ENCODE measurements around the gene TRAPPC13.
"Not testable (repeated sequence)": the region's sequence is repeated elsewhere in the genome, so short reads cannot be mapped to it uniquely, and the experiment has no call there.

TRAPPC13 gene

DNA sequence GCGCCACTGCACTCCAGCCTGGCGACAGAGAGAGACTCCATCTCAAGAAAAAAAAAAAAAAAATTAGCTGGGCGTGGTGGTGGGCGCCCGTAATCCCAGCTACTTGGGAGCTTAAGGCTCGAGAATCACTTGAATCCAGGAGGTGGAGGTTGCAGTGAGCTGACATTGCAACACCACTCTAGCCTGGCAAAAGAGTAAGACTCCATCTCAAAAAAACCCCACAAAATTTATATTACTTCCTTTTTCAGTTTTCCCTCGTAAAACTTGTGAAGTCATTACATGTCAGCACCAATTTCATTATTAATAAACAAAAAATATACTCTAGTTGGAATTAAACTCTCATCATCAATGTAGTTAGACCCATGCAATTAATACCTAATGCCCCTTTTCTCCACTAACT is 43.9 kb downstream of the TRAPPC13 start:
- Histone ChIP-seq H3K27ac (replicated peaks) (no peak overlapping the region), H3K4me3 (replicated peaks; ENCODE audit: insufficient read depth, low read length) (no peak overlapping the region), H3K27me3 (ENCODE audit: insufficient read depth, poor library complexity, severe bottlenecking) (no peaks in the 10 kb centered on the region)
- no peak for TF ChIP-seq SPI1 (IDR thresholded peaks at IDR 0.05; ENCODE audit: borderline replicate concordance, low read depth)
- no peak for TF ChIP-seq GABPA (IDR thresholded peaks at IDR 0.05; ENCODE audit: low read depth)
- no peak for TF ChIP-seq POLR2AphosphoS5 (IDR thresholded peaks at IDR 0.05; ENCODE audit: low read depth)
- TF ChIP-seq, protein P1, sequence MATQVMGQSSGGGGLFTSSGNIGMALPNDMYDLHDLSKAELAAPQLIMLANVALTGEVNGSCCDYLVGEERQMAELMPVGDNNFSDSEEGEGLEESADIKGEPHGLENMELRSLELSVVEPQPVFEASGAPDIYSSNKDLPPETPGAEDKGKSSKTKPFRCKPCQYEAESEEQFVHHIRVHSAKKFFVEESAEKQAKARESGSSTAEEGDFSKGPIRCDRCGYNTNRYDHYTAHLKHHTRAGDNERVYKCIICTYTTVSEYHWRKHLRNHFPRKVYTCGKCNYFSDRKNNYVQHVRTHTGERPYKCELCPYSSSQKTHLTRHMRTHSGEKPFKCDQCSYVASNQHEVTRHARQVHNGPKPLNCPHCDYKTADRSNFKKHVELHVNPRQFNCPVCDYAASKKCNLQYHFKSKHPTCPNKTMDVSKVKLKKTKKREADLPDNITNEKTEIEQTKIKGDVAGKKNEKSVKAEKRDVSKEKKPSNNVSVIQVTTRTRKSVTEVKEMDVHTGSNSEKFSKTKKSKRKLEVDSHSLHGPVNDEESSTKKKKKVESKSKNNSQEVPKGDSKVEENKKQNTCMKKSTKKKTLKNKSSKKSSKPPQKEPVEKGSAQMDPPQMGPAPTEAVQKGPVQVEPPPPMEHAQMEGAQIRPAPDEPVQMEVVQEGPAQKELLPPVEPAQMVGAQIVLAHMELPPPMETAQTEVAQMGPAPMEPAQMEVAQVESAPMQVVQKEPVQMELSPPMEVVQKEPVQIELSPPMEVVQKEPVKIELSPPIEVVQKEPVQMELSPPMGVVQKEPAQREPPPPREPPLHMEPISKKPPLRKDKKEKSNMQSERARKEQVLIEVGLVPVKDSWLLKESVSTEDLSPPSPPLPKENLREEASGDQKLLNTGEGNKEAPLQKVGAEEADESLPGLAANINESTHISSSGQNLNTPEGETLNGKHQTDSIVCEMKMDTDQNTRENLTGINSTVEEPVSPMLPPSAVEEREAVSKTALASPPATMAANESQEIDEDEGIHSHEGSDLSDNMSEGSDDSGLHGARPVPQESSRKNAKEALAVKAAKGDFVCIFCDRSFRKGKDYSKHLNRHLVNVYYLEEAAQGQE (IDR thresholded peaks at IDR 0.05; ENCODE audit: insufficient replicate concordance, low read depth), result no peak
- TF ChIP-seq, protein P2, sequence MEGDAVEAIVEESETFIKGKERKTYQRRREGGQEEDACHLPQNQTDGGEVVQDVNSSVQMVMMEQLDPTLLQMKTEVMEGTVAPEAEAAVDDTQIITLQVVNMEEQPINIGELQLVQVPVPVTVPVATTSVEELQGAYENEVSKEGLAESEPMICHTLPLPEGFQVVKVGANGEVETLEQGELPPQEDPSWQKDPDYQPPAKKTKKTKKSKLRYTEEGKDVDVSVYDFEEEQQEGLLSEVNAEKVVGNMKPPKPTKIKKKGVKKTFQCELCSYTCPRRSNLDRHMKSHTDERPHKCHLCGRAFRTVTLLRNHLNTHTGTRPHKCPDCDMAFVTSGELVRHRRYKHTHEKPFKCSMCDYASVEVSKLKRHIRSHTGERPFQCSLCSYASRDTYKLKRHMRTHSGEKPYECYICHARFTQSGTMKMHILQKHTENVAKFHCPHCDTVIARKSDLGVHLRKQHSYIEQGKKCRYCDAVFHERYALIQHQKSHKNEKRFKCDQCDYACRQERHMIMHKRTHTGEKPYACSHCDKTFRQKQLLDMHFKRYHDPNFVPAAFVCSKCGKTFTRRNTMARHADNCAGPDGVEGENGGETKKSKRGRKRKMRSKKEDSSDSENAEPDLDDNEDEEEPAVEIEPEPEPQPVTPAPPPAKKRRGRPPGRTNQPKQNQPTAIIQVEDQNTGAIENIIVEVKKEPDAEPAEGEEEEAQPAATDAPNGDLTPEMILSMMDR (IDR thresholded peaks at IDR 0.05; ENCODE audit: insufficient read depth, low read length), result no peak
- DNase-seq (ENCODE audit: low read depth in 1 of 2, low spot score in 1 of 2), result peak in 1 of 2 experiments; percentile 30

DNA sequence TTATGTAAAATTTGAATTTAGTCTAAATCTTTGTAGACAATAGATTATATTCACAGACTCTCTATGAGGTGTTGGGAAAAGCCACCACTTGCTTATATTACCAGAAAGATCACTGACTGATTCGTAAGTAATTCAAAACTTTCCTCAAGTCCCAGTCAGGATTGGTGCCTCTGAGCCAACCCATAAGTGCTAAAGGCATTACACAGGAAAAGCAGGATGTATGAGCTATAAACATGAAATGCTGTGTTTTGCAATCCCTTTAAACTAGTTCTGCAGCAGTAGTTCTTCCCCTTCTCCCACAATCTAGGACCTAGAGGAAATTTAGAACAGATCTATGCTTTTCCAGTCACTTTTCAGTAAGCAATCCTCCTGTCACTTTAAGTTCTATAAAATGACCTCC is 48.0 kb downstream of the TRAPPC13 start:
- H3K27ac ChIP-seq (replicated peaks), result no peak overlapping the region

DNA sequence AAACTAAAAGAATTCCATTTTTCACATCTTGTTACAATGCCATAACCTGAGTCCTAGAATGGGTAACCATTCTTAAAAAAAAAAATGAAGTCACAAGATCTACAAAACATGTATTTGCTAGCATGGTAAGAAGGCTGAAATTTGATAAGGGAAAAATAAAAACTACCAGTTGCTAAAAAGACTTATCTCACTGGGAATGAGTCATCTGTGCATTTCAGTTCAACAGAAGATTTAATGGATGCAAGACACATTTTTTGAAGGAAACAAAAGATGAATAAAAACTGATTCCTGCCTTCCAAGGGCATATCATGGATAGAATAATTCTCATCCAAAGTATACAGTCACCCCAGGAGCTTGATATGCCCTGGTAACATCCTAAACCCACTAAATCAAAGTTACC is 49.9 kb downstream of the TRAPPC13 start:
- no peak overlapping the region for H3K4me3 ChIP-seq (replicated peaks; ENCODE audit: insufficient read depth, low read length)
- no peak overlapping the region for H3K27ac ChIP-seq (replicated peaks)
- H3K27me3 ChIP-seq (ENCODE audit: insufficient read depth, poor library complexity, severe bottlenecking), result no peaks in the 10 kb centered on the region
- no peak for DNase-seq (ENCODE audit: low read depth in 1 of 2, low spot score in 1 of 2)
- TF ChIP-seq POLR2AphosphoS5 (IDR thresholded peaks at IDR 0.05; ENCODE audit: low read depth), result no peak
- TF ChIP-seq GABPA (IDR thresholded peaks at IDR 0.05; ENCODE audit: low read depth), result no peak
- no peak for TF ChIP-seq SPI1 (IDR thresholded peaks at IDR 0.05; ENCODE audit: borderline replicate concordance, low read depth)
- TF ChIP-seq, protein P1 (IDR thresholded peaks at IDR 0.05; ENCODE audit: insufficient replicate concordance, low read depth), result no peak

More for the DNA sequence above, 48.0 kb downstream of the TRAPPC13 start:
- Histone ChIP-seq H3K4me3 (replicated peaks; ENCODE audit: insufficient read depth, low read length) (no peak overlapping the region), H3K27me3 (ENCODE audit: insufficient read depth, poor library complexity, severe bottlenecking) (no peaks in the 10 kb centered on the region)
- TF ChIP-seq GABPA (IDR thresholded peaks at IDR 0.05; ENCODE audit: low read depth), result no peak
- TF ChIP-seq, protein P2 (IDR thresholded peaks at IDR 0.05; ENCODE audit: insufficient read depth, low read length), result no peak
- no peak for DNase-seq (ENCODE audit: low read depth in 1 of 2, low spot score in 1 of 2)

GRCh38 chr5:65676056-65676455 is 51.2 kb downstream of the TRAPPC13 start:
- H3K27me3 ChIP-seq (ENCODE audit: insufficient read depth, poor library complexity, severe bottlenecking); H3K27ac ChIP-seq (replicated peaks); H3K4me3 ChIP-seq (replicated peaks; ENCODE audit: insufficient read depth, low read length): not testable (repeated sequence)
- peak in 1 of 2 experiments; percentile 57 for DNase-seq (ENCODE audit: low read depth in 1 of 2, low spot score in 1 of 2)

DNA sequence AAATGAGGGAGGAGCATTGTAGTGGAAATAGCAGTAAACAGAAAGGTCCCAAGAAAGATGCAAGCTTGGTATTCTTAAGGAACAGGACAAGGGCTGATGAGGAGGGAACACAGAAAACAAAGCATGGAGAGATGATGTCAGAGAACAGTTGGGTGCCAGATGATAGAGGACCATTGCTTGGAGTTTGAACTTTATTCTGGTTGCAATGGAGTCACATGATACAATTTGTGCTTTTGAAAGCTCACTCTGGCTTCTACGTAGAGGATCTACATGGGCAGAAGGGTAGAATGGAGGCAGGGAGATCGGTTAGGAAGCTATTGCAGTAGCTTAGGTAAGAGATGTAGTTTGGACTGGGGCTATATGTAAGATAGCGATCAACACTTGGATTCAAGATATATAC is 57.3 kb downstream of the TRAPPC13 start:
- TF ChIP-seq, protein P2 (IDR thresholded peaks at IDR 0.05; ENCODE audit: insufficient read depth, low read length), result no peak
- TF ChIP-seq SPI1 (IDR thresholded peaks at IDR 0.05; ENCODE audit: borderline replicate concordance, low read depth) (no peak), GABPA (IDR thresholded peaks at IDR 0.05; ENCODE audit: low read depth) (no peak)
- TF ChIP-seq, protein P1 (IDR thresholded peaks at IDR 0.05; ENCODE audit: insufficient replicate concordance, low read depth), result no peak
- no peak for DNase-seq (ENCODE audit: low read depth in 1 of 2, low spot score in 1 of 2)
- H3K27me3 ChIP-seq (ENCODE audit: insufficient read depth, poor library complexity, severe bottlenecking), result no peaks in the 10 kb centered on the region
- H3K27ac ChIP-seq (replicated peaks), result no peak overlapping the region
- no peak overlapping the region for H3K4me3 ChIP-seq (replicated peaks; ENCODE audit: insufficient read depth, low read length)
